SK-N-SH (cell line): ENCODE results near the gene MID1IP1. TPM values are rescaled to one million over a fixed set of nuclear protein-coding genes. Genes with fewer than 3 reads are reported as not detected.

Experiments
- CTCF ChIA-PET: fragments of 300-600, 350-600 bp; formaldehyde crosslinking; extraction: SDS; loops from one replicate; lab custom pipeline; 2021; lab: Yijun Ruan, JAX
- POLR2A ChIA-PET: fragments of 350-600 bp; sonication (Branson Sonifier 250); formaldehyde crosslinking; extraction: SDS; loops from one replicate; lab custom pipeline; 2020; ENCODE audit warnings: antibody characterized with exemption, inconsistent platforms; lab: Yijun Ruan, JAX
- DNase-seq: peaks from one replicate; pipeline ENCODE4 v3.0.0; 2012
- H2AFZ ChIP-seq: fragments of 200-600 bp; sonication (generic); 2 replicates; pipeline ENCODE4 v1.8.1; 2016; ENCODE audit warnings: antibody characterized with exemption, mild to moderate bottlenecking, low read depth
- H3F3A ChIP-seq: fragments of 200-600 bp; sonication (generic); replicated peaks from 2 replicates; pipeline ENCODE3; 2016; ENCODE audit warnings: antibody characterized with exemption, mild to moderate bottlenecking; ENCODE audit not compliant: insufficient read depth
- H3K27ac ChIP-seq, 2 experiments: fragments of 200-500 bp in 1 of 2; fragments of 200-600 bp in 1 of 2; sonication (Bioruptor generic) in 1 of 2; sonication (generic), shearing (Covaris generic) in 1 of 2; 2 replicates each; pipeline versions ENCODE4 v1.5.1 to v1.6.1; 2014 to 2016; ENCODE audit warnings: low read depth in 2 of 2, inconsistent platforms in 1 of 2, low read length in 1 of 2, mild to moderate bottlenecking in 1 of 2, mixed read lengths in 1 of 2
- H3K27me3 ChIP-seq: fragments of 200-600 bp; sonication (generic), shearing (Covaris generic); 2 replicates; pipeline ENCODE4 v1.6.1; 2016; ENCODE audit warnings: mixed run types; ENCODE audit not compliant: insufficient read depth
- H3K36me3 ChIP-seq, 2 experiments: fragments of 200-500 bp in 1 of 2; fragments of 200-600 bp in 1 of 2; sonication (Bioruptor generic) in 1 of 2; sonication (generic) in 1 of 2; replicated peaks in 1 of 2; 2 replicates each; pipeline versions ENCODE3 to v1.5.1; 2014 to 2016; ENCODE audit warnings: low read length in 1 of 2, mild to moderate bottlenecking in 1 of 2; ENCODE audit not compliant: insufficient read depth in 2 of 2, control insufficient read depth in 1 of 2
- H3K4me1 ChIP-seq, 2 experiments: fragments of 200-500 bp in 1 of 2; fragments of 200-600 bp in 1 of 2; sonication (Bioruptor generic) in 1 of 2; sonication (generic), shearing (Covaris generic) in 1 of 2; 2 replicates each; pipeline versions ENCODE4 v1.5.1 to v1.6.1; 2014 to 2016; ENCODE audit warnings: low read depth in 1 of 2, low read length in 1 of 2, mixed run types in 1 of 2; ENCODE audit not compliant: insufficient read depth in 2 of 2, control insufficient read depth in 1 of 2
- H3K4me2 ChIP-seq: fragments of 200-600 bp; sonication (generic), shearing (Covaris generic); 2 replicates; pipeline ENCODE4 v1.6.1; 2017; ENCODE audit warnings: mixed run types
- H3K4me3 ChIP-seq, 2 experiments: fragments of 200-500 bp in 1 of 2; fragments of 200-600 bp in 1 of 2; sonication (Bioruptor generic) in 1 of 2; sonication (generic), shearing (Covaris generic) in 1 of 2; 2 replicates each; pipeline versions ENCODE4 v1.5.1 to v1.8.1; 2014 to 2016; ENCODE audit warnings: low read depth in 2 of 2, inconsistent platforms in 1 of 2, low read length in 1 of 2, mild to moderate bottlenecking in 1 of 2, mixed read lengths in 1 of 2, moderate library complexity in 1 of 2
- H3K79me2 ChIP-seq: fragments of 200-600 bp; sonication (generic); 2 replicates; pipeline ENCODE4 v1.8.1; 2017; ENCODE audit warnings: mild to moderate bottlenecking; ENCODE audit not compliant: insufficient read depth
- H3K9ac ChIP-seq: fragments of 200-600 bp; sonication (generic); 2 replicates; pipeline ENCODE4 v1.6.1; 2017; ENCODE audit warnings: mixed run types
- H3K9me2 ChIP-seq: fragments of 200-600 bp; sonication (generic); 2 replicates; pipeline ENCODE4 v1.6.1; 2017; ENCODE audit warnings: mixed run types
- H3K9me3 ChIP-seq: fragments of 200-600 bp; sonication (generic); 2 replicates; pipeline ENCODE4 v1.6.1; 2017; ENCODE audit warnings: mixed run types, mild to moderate bottlenecking, moderate library complexity
- H4K20me1 ChIP-seq: fragments of 200-600 bp; sonication (generic); 2 replicates; pipeline ENCODE4 v1.6.1; 2017; ENCODE audit warnings: mild to moderate bottlenecking, mixed run types; ENCODE audit not compliant: insufficient read depth
- CHD2 ChIP-seq: fragments of 150-350 bp; IDR thresholded peaks from 2 replicates; pipeline ENCODE4 v1.6.1; 2018; ENCODE audit warnings: low read length; ENCODE audit not compliant: partially characterized antibody
- ELF1 ChIP-seq: IDR thresholded peaks from 2 replicates; pipeline ENCODE4 v1.4.0; 2012
- FOXM1 ChIP-seq: IDR thresholded peaks from 2 replicates; pipeline ENCODE4 v1.4.0; 2012; ENCODE audit warnings: low read depth, mild to moderate bottlenecking
- GABPA ChIP-seq: IDR thresholded peaks from 2 replicates; pipeline ENCODE4 v1.4.0; 2012; ENCODE audit warnings: low read depth, mild to moderate bottlenecking
- GATA2 ChIP-seq: sonication (generic); formaldehyde crosslinking; IDR thresholded peaks from 2 replicates; pipeline ENCODE4 v1.5.0; 2020; ENCODE audit warnings: mild to moderate bottlenecking, missing genetic modification reagents
- JUND ChIP-seq: IDR thresholded peaks from 2 replicates; pipeline ENCODE4 v1.4.0; 2012
- MEF2A ChIP-seq: IDR thresholded peaks from 2 replicates; pipeline ENCODE4 v1.4.0; 2012; ENCODE audit warnings: low read depth, borderline replicate concordance
- MXI1 ChIP-seq: IDR thresholded peaks from 2 replicates; pipeline ENCODE4 v1.6.1; 2012; ENCODE audit warnings: mild to moderate bottlenecking, low read depth, low read length, improper control_type of control experiment
- NRF1 ChIP-seq: IDR thresholded peaks from 2 replicates; pipeline ENCODE4 v1.6.1; 2012; ENCODE audit warnings: low read depth, mild to moderate bottlenecking, low read length
- RCOR1 ChIP-seq: fragments of 150-350 bp; IDR thresholded peaks from 2 replicates; pipeline ENCODE4 v1.6.1; 2017; ENCODE audit warnings: antibody characterized with exemption, low read length
- RXRA ChIP-seq: IDR thresholded peaks from 2 replicates; pipeline ENCODE4 v1.4.0; 2012; ENCODE audit warnings: low read depth, mild to moderate bottlenecking, borderline replicate concordance
- TAF1 ChIP-seq: IDR thresholded peaks from 2 replicates; pipeline ENCODE4 v1.6.1; 2012; ENCODE audit warnings: low read depth, mild to moderate bottlenecking, low read length, moderate library complexity, borderline replicate concordance
- TCF12 ChIP-seq: IDR thresholded peaks from 2 replicates; pipeline ENCODE4 v1.4.0; 2012
- USF2 ChIP-seq: fragments of 150-350 bp; IDR thresholded peaks from 2 replicates; pipeline ENCODE4 v1.6.1; 2017; ENCODE audit warnings: antibody characterized with exemption, low read length, low read depth, borderline replicate concordance
- WGBS: methylation state at CpG from one replicate; pipeline ENCODE4 v1.1.6; 2017; ENCODE audit warnings: low lambda C conversion rate; 5-methylcytosine and 5-hydroxymethylcytosine counted together
- polyA plus RNA-seq, 3 experiments: library from polyadenylated mRNA; depleted of rRNA; stranded (reverse); fragments of >200 nt; gene quantifications; 2 replicates each; pipeline ENCODE4 v1.2.3, GENCODE V29; 2012

MID1IP1 gene
- polyA plus RNA-seq, 1 of the 3 experiments (the other 2 are of a cell fraction), result 35.4 TPM

- H4K20me1 ChIP-seq, result no peaks in the 10 kb centered on the region
- TF ChIP-seq MEF2A, result no peak
- no peak for TF ChIP-seq RXRA
- TF ChIP-seq NRF1, result no peak
- no peak for TF ChIP-seq MXI1
- TF ChIP-seq TAF1, result no peak
- TF ChIP-seq USF2, result no peak
- TF ChIP-seq GATA2 (CRISPR knock-in tag), result no peak
- TF ChIP-seq CHD2, result no peak
- TF ChIP-seq GABPA, result no peak
- no peak for TF ChIP-seq TCF12
- no peak for TF ChIP-seq RCOR1
- TF ChIP-seq JUND, result no peak
- TF ChIP-seq FOXM1, result no peak
- 34% methylated on average over 4 of the region's 4 CpGs for WGBS
- H3K27ac ChIP-seq, result no peak overlapping the region
- no peaks in the 10 kb centered on the region for H3K9me3 ChIP-seq
- no peak overlapping the region for H3K4me3 ChIP-seq
- H2AFZ ChIP-seq, result no peak overlapping the region
- no peak overlapping the region for H3K9ac ChIP-seq
- H3K9me2 ChIP-seq, result no peaks in the 10 kb centered on the region
- no peaks in the 10 kb centered on the region for H3F3A ChIP-seq
- ChIA-PET POLR2A (no interaction called here), CTCF (no interaction called here)
- no peak overlapping the region for H3K4me2 ChIP-seq
- H3K4me1 ChIP-seq, result no peaks in the 10 kb centered on the region; a peak in 1 of 4 replicates
- H3K27me3 ChIP-seq, result no peaks in the 10 kb centered on the region
- DNase-seq, result no peak
- H3K79me2 ChIP-seq, result no peaks in the 10 kb centered on the region
- no peaks in the 10 kb centered on the region for H3K36me3 ChIP-seq
Observed at GRCh38 chrX:38774249-38774648, 27.0 kb upstream of the MID1IP1 start.

DNA sequence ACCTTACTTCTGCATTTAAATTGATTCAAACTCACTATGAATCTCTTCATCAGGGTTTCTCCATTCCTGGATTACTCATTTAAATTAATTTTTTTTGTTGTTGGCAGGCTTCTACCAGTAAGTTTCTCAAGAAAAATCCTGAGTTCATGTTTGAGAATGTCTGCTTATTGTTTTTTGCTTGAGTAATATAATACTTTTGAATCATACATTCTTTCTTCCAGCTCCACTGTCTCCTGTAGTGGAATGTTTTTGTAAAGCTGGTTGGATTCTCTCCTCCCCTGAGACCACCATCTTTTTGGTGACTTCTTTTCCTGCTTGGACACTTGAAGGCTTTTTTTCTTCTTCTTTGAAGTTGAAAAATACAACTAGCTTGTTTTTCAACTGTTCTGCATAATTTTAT is 4.3 kb upstream of the MID1IP1 start:
- CTCF ChIA-PET, result interaction anchor here (1.0 kb wide), 1 partner anchor 353 kb away, joined by 3 read pairs; no protein-coding TSS in a partner anchor
- no peak overlapping the region for H2AFZ ChIP-seq
- H3K9ac ChIP-seq, result no peak overlapping the region
- H3K4me3 ChIP-seq, result no peak overlapping the region
- H3F3A ChIP-seq, result peaks cover 29% of the 10 kb centered on the region
- H3K27ac ChIP-seq, result peak overlapping the region in 1 of 2 experiments; percentile 84; a peak in 2 of 4 replicates
- no peaks in the 10 kb centered on the region for H3K9me2 ChIP-seq
- 0 out of 2 replicates have a peak, but pooled peaks cover under 1% of the 10 kb centered on the region for H3K79me2 ChIP-seq
- no peaks in the 10 kb centered on the region for H4K20me1 ChIP-seq
- H3K27me3 ChIP-seq, result no peaks in the 10 kb centered on the region
- no peak for DNase-seq
- H3K4me1 ChIP-seq, result no peaks in the 10 kb centered on the region
- TF ChIP-seq ELF1 (no peak), TCF12 (peak; percentile 37), JUND (no peak)
- H3K36me3 ChIP-seq, result no peaks in the 10 kb centered on the region
- H3K9me3 ChIP-seq, result no peaks in the 10 kb centered on the region
- POLR2A ChIA-PET, result no interaction called here
- H3K4me2 ChIP-seq, result peak overlapping the region; percentile 51; the same call in 1 of the 2 replicates
